ENCODE measurements around the gene PGPEP1.

DNA sequence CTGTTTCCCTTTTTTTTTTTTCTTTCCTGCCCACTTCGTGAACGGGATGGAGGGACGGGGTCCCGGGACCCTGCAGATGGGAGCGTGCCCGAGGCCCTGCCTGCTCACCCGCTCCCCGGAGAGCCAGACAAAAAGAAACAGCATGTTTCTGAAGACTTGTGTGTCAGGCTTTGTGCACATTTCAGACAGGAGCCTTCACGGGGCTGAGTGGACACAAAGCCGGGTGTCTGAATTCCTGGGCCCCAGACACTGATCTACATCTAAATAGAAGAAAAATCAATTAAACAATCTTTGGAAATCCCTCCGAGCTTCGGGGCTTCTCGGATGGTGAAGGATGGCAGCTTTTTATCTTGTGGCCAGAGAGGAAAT is 4.2 kb downstream of the PGPEP1 start:
- TF ChIP-seq LARP7 (IDR thresholded peaks at IDR 0.05): no peak
- TF ChIP-seq RFX5 (IDR thresholded peaks at IDR 0.05; ENCODE audit: low read depth, low read length): no peak
- TF ChIP-seq, protein P1, sequence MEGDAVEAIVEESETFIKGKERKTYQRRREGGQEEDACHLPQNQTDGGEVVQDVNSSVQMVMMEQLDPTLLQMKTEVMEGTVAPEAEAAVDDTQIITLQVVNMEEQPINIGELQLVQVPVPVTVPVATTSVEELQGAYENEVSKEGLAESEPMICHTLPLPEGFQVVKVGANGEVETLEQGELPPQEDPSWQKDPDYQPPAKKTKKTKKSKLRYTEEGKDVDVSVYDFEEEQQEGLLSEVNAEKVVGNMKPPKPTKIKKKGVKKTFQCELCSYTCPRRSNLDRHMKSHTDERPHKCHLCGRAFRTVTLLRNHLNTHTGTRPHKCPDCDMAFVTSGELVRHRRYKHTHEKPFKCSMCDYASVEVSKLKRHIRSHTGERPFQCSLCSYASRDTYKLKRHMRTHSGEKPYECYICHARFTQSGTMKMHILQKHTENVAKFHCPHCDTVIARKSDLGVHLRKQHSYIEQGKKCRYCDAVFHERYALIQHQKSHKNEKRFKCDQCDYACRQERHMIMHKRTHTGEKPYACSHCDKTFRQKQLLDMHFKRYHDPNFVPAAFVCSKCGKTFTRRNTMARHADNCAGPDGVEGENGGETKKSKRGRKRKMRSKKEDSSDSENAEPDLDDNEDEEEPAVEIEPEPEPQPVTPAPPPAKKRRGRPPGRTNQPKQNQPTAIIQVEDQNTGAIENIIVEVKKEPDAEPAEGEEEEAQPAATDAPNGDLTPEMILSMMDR (IDR thresholded peaks at IDR 0.05 in 2 of 3, conservative IDR thresholded peaks at IDR 0.05 in 1 of 3; ENCODE audit: control insufficient read depth in 2 of 3, extremely low read depth in 1 of 3, insufficient read depth in 1 of 3, low read depth in 3 of 3, low read length in 3 of 3): no peak
